SH-SY5Y (cell line): ENCODE measurements around the gene TAX1BP3.

Experiments
- GATA2 ChIP-seq: IDR thresholded peaks from 2 replicates; pipeline ENCODE4 v1.6.1; 2011; ENCODE audit warnings: mild to moderate bottlenecking, low read depth, low read length
- GATA3 ChIP-seq: IDR thresholded peaks from 2 replicates; pipeline ENCODE4 v1.6.1; 2011; ENCODE audit warnings: low read depth, mild to moderate bottlenecking, low read length, moderate library complexity

GRCh38 chr17:3691617-3692067, 23.3 kb upstream of the TAX1BP3 start:
- TF ChIP-seq GATA2 (no peak), GATA3 (no peak)
